Peyer's patch (tissue), 4 donors: ENCODE results near the gene CLEC16A.

ENCODE experiments used
- CTCF ChIP-seq, 6 experiments: fragments of 450-650 bp in 4 of 6; fragments of 200-600 bp in 2 of 6; sonication (generic) in 1 of 6; IDR thresholded peaks; one replicate each; pipeline ENCODE4 v1.5.1; 2017 to 2019; ENCODE audit warnings: antibody characterized with exemption in 6 of 6, mild to moderate bottlenecking in 3 of 6, moderate library complexity in 1 of 6
- POLR2A ChIP-seq, 2 donors: fragments of 450-650 bp; IDR thresholded peaks; one replicate each; pipeline ENCODE4 v1.5.1; 2017; ENCODE audit warnings: antibody characterized with exemption in 2 of 2, mild to moderate bottlenecking in 2 of 2, moderate library complexity in 2 of 2

GRCh38 chr16:11001611-11002010 lies 57.2 kb downstream of the CLEC16A start:
- TF ChIP-seq CTCF (IDR thresholded peaks at IDR 0.05) (no peak), POLR2A (IDR thresholded peaks at IDR 0.05) (no peak)
